ENCODE measurements around the gene CDHR2.

Gene CDHR2

GRCh38 chr5:176521699-176522263 lies 27.4 kb upstream of the CDHR2 start:
- DNase-seq (ENCODE audit: low spot score) = no peak
- no peak for TF ChIP-seq CTCF (IDR thresholded peaks at IDR 0.05; ENCODE audit: extremely low read depth, missing control alignments)

GRCh38 chr5:176524138-176524537 lies 25.0 kb upstream of the CDHR2 start:
- no peak for DNase-seq (ENCODE audit: low spot score)
- TF ChIP-seq CTCF (IDR thresholded peaks at IDR 0.05; ENCODE audit: extremely low read depth, missing control alignments) = no peak

- TF ChIP-seq CTCF (IDR thresholded peaks at IDR 0.05; ENCODE audit: extremely low read depth, missing control alignments) = no peak
- DNase-seq (ENCODE audit: low spot score) = no peak
Observed at GRCh38 chr5:176524987-176525386, 24.2 kb upstream of the CDHR2 start.

GRCh38 chr5:176525677-176526076 lies 23.5 kb upstream of the CDHR2 start:
- no peak for TF ChIP-seq CTCF (IDR thresholded peaks at IDR 0.05; ENCODE audit: extremely low read depth, missing control alignments)

GRCh38 chr5:176526462-176526861 lies 22.7 kb upstream of the CDHR2 start:
- DNase-seq (ENCODE audit: low spot score) = no peak
- TF ChIP-seq CTCF (IDR thresholded peaks at IDR 0.05; ENCODE audit: extremely low read depth, missing control alignments) = no peak

More at GRCh38 chr5:176525677-176526076, 23.5 kb upstream of the CDHR2 start:
- no peak for DNase-seq (ENCODE audit: low spot score)

- TF ChIP-seq CTCF (IDR thresholded peaks at IDR 0.05; ENCODE audit: extremely low read depth, missing control alignments) = no peak
- no peak for DNase-seq (ENCODE audit: low spot score)
Observed at GRCh38 chr5:176527246-176528222, 21.6 kb upstream of the CDHR2 start.

GRCh38 chr5:176528301-176528700 lies 20.8 kb upstream of the CDHR2 start:
- DNase-seq (ENCODE audit: low spot score) = peak; percentile 32
- TF ChIP-seq CTCF (IDR thresholded peaks at IDR 0.05; ENCODE audit: extremely low read depth, missing control alignments) = no peak
